ENCODE data around the gene COL8A2. TPM values are rescaled to one million over a fixed set of nuclear protein-coding genes. Genes with fewer than 3 reads are reported as not detected.

COL8A2 gene
- total RNA-seq, 2 experiments from 2014 or later, result not detected

DNA sequence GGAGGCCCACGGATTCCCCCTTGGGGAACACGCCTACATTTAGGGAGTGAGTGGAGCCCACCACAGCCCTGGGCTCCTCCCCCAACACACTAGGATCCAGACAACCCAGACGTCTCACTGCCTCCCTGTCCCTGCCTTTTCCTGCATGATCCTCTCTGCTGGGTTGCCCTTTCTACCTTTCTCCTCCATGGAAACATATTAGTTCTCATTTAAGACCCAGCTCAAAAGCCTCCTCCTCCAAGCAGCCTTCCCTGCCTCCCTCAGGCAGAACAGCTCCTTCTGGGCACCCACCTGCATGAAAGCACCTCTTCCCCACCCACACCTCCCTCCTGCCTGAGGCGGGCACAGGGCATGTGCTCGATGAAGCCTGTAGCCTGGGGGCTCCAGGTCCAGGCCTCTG is 10.7 kb downstream of the COL8A2 start:
- DNase-seq (no peak), ATAC-seq (no peak)
- Mint-ChIP-seq H3K4me1 (peaks cover 18% of the 10 kb centered on the region), H3K9me3 (ENCODE audit: low read depth) (no peaks in the 10 kb centered on the region), H3K27me3 (no peaks in the 10 kb centered on the region), H3K27ac (no peak overlapping the region), H3K36me3 (no peaks in the 10 kb centered on the region), H3K4me3 (no peak overlapping the region)
- CTCF ChIA-PET, result interaction anchor here (1.0 to 1.2 kb wide), 2 partner anchors 14 to 20 kb away, joined by 3 read pairs; no protein-coding TSS in a partner anchor

DNA sequence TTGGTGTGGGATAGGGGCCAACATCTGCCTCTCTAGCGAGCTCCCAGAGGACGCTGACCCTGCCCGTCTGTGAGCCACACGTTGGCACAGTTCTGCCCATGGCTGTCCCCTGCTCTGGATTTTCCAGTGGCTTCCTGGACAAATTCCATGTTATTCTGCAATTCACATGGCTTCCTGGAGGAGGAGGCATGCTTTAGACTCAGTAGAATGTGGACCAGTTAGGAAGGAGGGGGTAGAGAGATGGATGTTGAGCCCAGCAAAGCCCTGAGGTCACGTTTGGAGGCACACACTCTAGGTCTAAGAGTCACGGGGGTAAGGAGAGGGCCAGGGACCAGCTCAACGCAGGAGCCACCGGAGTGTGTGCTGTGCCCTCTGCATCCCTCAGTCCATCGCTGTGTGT is 12.2 kb downstream of the COL8A2 start:
- DNase-seq (no peak), ATAC-seq (no peak)
- H3K27me3 Mint-ChIP-seq, result no peaks in the 10 kb centered on the region
- H3K4me1 Mint-ChIP-seq, result peaks cover 32% of the 10 kb centered on the region
- no peak overlapping the region for H3K4me3 Mint-ChIP-seq
- CTCF ChIA-PET, result interaction anchor here (1.3 kb wide), 1 partner anchor 22 kb away, joined by 5 read pairs; no protein-coding TSS in a partner anchor
- H3K9me3 Mint-ChIP-seq (ENCODE audit: low read depth), result no peaks in the 10 kb centered on the region
- no peak overlapping the region for H3K27ac Mint-ChIP-seq
- H3K36me3 Mint-ChIP-seq, result no peaks in the 10 kb centered on the region

DNA sequence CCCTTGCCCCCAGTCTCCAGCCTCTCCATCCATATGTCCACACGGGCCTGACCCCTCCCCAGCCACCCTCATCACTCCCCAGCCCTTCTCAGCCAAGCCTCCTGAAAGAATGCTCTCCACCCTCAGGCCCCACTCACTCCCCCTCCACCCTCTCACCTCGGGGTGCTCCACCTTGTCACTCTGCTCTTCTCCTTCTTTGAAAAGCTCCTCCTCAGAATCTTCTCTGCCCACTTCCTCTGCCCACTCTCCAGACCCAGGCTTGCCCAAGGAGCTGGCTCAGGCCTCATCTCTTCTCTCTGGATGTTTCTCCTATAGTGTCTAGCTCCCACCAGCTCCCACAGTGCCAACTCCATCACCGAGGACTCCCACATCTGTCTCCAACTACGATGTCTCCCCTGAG is 13.9 kb downstream of the COL8A2 start:
- H3K27me3 Mint-ChIP-seq, result no peaks in the 10 kb centered on the region
- DNase-seq (no peak), ATAC-seq (no peak)
- H3K36me3 Mint-ChIP-seq, result no peaks in the 10 kb centered on the region
- H3K4me3 Mint-ChIP-seq, result no peak overlapping the region
- no peak overlapping the region for H3K27ac Mint-ChIP-seq
- no peaks in the 10 kb centered on the region for H3K9me3 Mint-ChIP-seq (ENCODE audit: low read depth)
- CTCF ChIA-PET, result interaction anchor here (1.9 to 4.1 kb wide), 2 partner anchors 23 to 77 kb away, joined by 4 to 34 read pairs; no protein-coding TSS in a partner anchor
- peaks cover 32% of the 10 kb centered on the region for H3K4me1 Mint-ChIP-seq

DNA sequence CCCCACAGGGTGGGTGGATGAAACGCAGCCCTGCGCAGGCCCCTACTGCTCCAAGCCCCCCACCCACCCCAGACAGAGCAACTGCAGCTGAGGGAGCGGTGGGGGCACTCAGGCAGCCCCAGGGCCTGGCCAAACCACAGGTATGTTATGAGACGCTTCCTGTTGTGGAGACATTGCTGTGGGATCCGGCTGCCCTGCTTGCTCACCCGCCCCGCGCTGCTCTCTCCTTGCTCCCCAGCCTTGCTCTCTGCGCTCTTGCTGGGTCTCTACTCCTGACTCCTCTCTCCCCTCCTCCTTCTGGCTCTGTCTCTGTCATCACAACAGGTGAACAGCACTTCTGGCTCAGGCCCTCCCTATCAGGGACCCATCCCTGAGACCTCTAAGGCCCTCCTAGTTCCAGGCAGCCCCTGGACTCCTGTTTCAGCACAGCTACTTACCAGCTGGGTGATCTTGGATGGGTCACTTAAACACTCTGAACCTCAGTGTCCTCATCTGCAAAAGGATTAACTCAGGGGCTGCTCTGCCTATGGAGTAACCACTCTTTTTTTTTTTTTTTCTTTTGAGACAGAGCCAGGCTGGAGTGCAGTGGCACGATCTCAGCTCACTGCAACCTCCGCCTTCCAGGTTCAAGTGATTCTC is 15.9 kb downstream of the COL8A2 start:
- Mint-ChIP-seq H3K4me3 (no peak overlapping the region), H3K27me3 (no peaks in the 10 kb centered on the region), H3K9me3 (ENCODE audit: low read depth) (no peaks in the 10 kb centered on the region), H3K27ac (peak overlapping the region; percentile 76), H3K36me3 (no peaks in the 10 kb centered on the region), H3K4me1 (peaks cover 32% of the 10 kb centered on the region)
- CTCF ChIA-PET, result interaction anchor here (0.7 to 4.1 kb wide), 5 partner anchors 9 to 79 kb away, joined by 3 to 34 read pairs (median 3); partner anchors contain the start of gene TRAPPC3
- DNase-seq (peak; percentile 85), ATAC-seq (peak; percentile 97)

DNA sequence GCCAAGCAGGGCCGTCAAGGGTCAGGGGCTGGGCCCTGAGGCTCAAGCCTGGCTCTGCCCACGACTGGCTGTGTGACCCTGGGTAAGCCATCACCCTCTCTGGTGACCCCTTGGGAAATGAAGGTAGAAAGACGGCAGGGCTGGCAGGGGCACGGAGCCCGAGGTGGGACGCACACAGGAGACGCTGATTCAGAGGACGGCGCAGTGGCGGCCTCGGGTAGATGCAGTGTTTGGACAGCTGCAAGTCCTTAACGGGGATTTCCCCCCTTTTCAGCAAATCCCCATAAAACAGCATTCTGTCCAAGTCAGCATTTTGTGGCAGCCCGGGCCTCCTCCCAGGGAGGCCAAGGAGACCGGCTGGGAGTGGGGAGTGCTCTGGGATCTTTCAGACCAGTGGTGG is 16.7 kb downstream of the COL8A2 start:
- peak overlapping the region; percentile 64 for H3K27ac Mint-ChIP-seq
- CTCF ChIA-PET, result interaction anchor here (1.0 to 4.1 kb wide), 4 partner anchors 10 to 79 kb away, joined by 3 to 34 read pairs (median 4); partner anchors contain the start of gene TRAPPC3
- no peak overlapping the region for H3K4me3 Mint-ChIP-seq
- H3K36me3 Mint-ChIP-seq, result no peaks in the 10 kb centered on the region
- DNase-seq (no peak), ATAC-seq (no peak)
- no peaks in the 10 kb centered on the region for H3K9me3 Mint-ChIP-seq (ENCODE audit: low read depth)
- no peaks in the 10 kb centered on the region for H3K27me3 Mint-ChIP-seq
- peaks cover 32% of the 10 kb centered on the region for H3K4me1 Mint-ChIP-seq

DNA sequence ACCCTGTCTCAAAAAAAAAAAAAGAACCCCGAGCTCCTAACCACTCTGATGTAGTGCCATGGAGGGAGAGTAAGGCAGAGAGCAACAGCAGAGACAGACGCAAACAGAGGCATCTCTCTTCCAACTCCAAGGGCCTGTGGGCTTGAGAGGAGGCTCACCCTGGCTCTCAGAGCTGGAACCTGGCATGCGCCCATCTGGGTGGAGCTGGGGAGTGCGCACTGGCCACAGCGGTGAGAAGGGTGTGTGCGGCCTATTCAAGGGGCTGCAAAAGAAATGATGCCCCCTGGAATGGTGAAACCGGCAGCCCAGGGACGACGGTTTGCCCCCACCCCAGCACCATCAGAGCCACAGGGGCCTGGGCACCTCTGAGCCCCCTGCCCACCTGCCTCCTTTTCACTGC is 17.6 kb downstream of the COL8A2 start:
- H3K27me3 Mint-ChIP-seq, result no peaks in the 10 kb centered on the region
- no peak overlapping the region for H3K27ac Mint-ChIP-seq
- no peak overlapping the region for H3K4me3 Mint-ChIP-seq
- DNase-seq, result no peak
- no peaks in the 10 kb centered on the region for H3K9me3 Mint-ChIP-seq (ENCODE audit: low read depth)
- ATAC-seq, result no peak
- CTCF ChIA-PET, result interaction anchor here (0.9 to 17.9 kb wide), 3 partner anchors 26 to 216 kb away, joined by 3 to 307 read pairs (median 4); partner anchors contain the start of gene TRAPPC3
- H3K36me3 Mint-ChIP-seq, result no peaks in the 10 kb centered on the region
- H3K4me1 Mint-ChIP-seq, result peaks cover 32% of the 10 kb centered on the region

DNA sequence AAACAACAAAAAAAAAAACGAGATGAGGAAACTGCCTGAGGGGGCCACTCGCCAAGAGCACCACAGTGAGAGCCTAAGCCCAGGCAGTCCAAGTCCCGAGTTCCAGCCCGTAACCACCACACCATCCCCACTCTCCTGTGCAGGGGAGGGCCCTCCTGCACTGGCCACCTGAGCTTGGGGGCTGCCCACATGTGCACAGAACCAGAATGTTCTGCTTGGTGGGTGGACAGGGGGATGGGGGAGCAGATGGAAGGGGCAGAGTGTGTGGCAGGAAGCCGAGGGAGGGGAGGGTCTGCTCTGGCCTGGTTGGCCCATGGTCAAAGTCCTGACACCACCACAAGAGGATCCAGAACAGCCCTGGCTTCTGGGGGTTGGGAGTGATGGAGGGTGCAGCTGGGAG is 18.8 kb downstream of the COL8A2 start:
- Mint-ChIP-seq H3K4me3 (no peak overlapping the region), H3K4me1 (peaks cover 24% of the 10 kb centered on the region), H3K9me3 (ENCODE audit: low read depth) (no peaks in the 10 kb centered on the region), H3K27ac (no peak overlapping the region), H3K36me3 (no peaks in the 10 kb centered on the region), H3K27me3 (no peaks in the 10 kb centered on the region)
- DNase-seq, result no peak
- CTCF ChIA-PET, result interaction anchor here (1.0 to 17.9 kb wide), 4 partner anchors 11 to 43 kb away, joined by 3 to 307 read pairs (median 4); partner anchors contain the start of gene TRAPPC3
- ATAC-seq, result no peak

DNA sequence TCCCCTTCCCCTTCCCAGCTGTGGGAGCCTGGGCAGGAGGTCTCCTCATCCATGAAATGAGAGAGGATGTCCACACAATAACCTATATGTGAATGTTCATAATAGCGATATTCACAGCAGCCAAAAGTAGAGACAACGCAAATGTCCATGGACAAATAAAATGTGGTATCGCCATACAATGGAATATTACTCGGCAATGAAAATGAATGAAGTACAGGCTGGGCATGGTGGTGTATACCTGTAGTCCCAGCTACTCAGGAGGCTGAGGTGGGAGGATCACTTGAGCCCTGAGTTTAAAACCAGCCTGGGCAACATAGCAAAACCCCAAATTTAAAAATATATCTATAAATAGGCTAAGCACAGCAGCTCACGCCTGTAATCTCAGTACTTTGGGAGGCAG is 23.5 kb downstream of the COL8A2 start:
- DNase-seq, result no peak
- H3K4me1 Mint-ChIP-seq, result peaks cover 4% of the 10 kb centered on the region
- no peaks in the 10 kb centered on the region for H3K9me3 Mint-ChIP-seq (ENCODE audit: low read depth)
- no peaks in the 10 kb centered on the region for H3K36me3 Mint-ChIP-seq
- H3K27me3 Mint-ChIP-seq, result no peaks in the 10 kb centered on the region
- no peak for ATAC-seq
- CTCF ChIA-PET, result interaction anchor here (1.5 to 17.9 kb wide), 5 partner anchors 11 to 284 kb away, joined by 3 to 307 read pairs (median 11); partner anchors contain the start of genes STK40 and TRAPPC3
- no peak overlapping the region for H3K27ac Mint-ChIP-seq
- no peak overlapping the region for H3K4me3 Mint-ChIP-seq

DNA sequence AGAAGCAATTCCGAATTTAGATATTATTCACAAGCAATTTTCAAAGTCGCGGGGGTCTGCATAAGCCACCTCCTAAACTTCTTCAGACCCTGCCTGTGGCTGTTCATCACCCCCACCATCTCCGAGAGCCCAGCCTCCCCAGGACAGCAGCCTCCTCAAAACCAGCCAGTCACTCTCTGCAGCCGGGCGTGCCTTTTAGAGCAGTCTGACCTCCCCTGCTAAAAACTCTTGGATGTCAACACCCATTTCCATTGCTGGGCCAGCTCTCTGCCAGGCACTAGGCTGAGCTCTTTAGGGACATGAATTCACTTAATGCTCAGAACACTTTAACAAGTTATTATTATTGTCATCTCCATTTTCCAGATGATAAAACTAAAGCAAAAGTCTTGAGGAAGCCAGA is 24.6 kb downstream of the COL8A2 start:
- Mint-ChIP-seq H3K4me3 (no peak overlapping the region), H3K27ac (no peak overlapping the region), H3K27me3 (no peaks in the 10 kb centered on the region), H3K36me3 (peaks cover 3% of the 10 kb centered on the region), H3K4me1 (peaks cover 4% of the 10 kb centered on the region), H3K9me3 (ENCODE audit: low read depth) (no peaks in the 10 kb centered on the region)
- CTCF ChIA-PET, result interaction anchor here (0.7 to 17.9 kb wide), 17 partner anchors 9 to 322 kb away, joined by 3 to 307 read pairs (median 4); partner anchors contain the start of genes ADPRS and TRAPPC3
- ATAC-seq (no peak), DNase-seq (no peak)

DNA sequence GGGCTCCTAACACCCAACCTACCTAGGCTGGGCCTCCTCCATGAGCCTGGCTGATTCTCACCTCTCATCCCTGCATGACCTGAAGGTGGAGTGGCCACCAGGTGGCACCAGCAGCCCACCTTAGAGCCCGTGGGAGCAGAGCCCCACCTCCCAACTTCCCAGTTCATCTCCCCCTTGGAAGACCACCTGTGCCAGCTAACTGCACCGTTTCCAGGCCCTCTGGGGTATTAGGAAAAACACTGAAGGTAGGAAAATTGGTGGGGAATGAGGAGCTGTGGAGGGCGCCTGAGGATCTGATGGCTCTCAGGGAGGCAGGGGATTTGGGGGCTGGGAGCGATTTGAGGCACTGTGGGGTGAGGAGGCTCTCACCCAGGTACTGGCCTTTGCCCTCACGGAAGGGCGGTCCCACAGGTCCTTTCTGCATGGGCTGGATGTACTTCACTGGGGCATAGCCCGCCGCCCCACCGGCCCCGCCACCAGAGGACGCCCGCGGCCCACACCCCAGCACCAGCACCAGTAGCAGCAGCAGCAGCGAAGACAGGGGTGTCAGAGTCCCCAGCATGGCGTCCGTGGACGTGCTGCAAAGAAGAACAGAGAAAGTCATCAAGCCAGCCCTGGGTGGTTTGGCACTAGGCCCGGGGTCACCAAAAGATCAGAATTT is 25.2 kb downstream of the COL8A2 start:
- peaks cover 3% of the 10 kb centered on the region for H3K36me3 Mint-ChIP-seq
- peak; percentile 85 for DNase-seq
- CTCF ChIA-PET, result interaction anchor here (0.7 to 17.9 kb wide), 17 partner anchors 9 to 322 kb away, joined by 3 to 307 read pairs (median 4); partner anchors contain the start of genes ADPRS and TRAPPC3
- no peak overlapping the region for H3K4me3 Mint-ChIP-seq
- H3K27me3 Mint-ChIP-seq, result no peaks in the 10 kb centered on the region
- H3K27ac Mint-ChIP-seq, result no peak overlapping the region
- H3K9me3 Mint-ChIP-seq (ENCODE audit: low read depth), result no peaks in the 10 kb centered on the region
- H3K4me1 Mint-ChIP-seq, result peaks cover 4% of the 10 kb centered on the region
- peak; percentile 93 for ATAC-seq

DNA sequence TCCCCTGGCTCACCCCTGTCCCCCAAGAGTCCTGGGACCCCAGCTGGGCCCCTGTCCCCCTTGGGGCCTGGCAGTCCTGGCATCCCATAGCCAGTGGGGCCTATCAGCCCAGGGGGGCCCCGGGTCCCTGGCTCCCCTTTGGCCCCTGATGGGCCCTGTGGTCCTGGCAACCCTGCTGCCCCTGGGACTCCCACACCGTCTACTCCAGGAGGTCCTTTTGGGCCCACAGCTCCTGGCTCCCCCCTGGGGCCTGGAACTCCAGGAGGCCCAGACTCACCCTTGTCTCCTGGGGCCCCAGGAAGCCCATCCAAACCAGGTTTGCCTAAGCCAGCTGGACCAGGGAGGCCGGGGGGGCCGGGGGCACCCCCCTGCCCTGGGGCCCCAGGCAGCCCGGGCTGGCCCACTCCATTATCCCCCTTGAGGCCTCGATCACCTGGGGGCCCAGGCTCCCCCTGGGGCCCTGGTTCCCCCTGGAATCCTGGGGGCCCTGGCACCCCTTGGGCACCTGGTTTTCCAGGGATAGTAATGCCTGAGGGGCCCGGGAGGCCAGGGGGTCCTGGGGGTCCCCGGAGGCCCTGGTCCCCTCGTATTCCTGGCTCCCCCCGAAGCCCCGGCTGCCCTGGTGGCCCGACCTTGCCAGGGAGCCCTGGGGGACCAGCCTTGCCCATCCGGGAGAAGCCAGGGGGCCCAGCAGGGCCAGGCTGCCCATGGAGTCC is 26.2 kb downstream of the COL8A2 start:
- Mint-ChIP-seq H3K9me3 (ENCODE audit: low read depth) (no peaks in the 10 kb centered on the region), H3K4me1 (peaks cover 4% of the 10 kb centered on the region), H3K4me3 (no peak overlapping the region), H3K27me3 (no peaks in the 10 kb centered on the region), H3K36me3 (peaks cover 5% of the 10 kb centered on the region), H3K27ac (no peak overlapping the region)
- DNase-seq (no peak), ATAC-seq (no peak)
- CTCF ChIA-PET, result interaction anchor here (1.6 to 17.9 kb wide), 3 partner anchors 34 to 187 kb away, joined by 7 to 307 read pairs (median 9); partner anchors contain the start of gene TRAPPC3

DNA sequence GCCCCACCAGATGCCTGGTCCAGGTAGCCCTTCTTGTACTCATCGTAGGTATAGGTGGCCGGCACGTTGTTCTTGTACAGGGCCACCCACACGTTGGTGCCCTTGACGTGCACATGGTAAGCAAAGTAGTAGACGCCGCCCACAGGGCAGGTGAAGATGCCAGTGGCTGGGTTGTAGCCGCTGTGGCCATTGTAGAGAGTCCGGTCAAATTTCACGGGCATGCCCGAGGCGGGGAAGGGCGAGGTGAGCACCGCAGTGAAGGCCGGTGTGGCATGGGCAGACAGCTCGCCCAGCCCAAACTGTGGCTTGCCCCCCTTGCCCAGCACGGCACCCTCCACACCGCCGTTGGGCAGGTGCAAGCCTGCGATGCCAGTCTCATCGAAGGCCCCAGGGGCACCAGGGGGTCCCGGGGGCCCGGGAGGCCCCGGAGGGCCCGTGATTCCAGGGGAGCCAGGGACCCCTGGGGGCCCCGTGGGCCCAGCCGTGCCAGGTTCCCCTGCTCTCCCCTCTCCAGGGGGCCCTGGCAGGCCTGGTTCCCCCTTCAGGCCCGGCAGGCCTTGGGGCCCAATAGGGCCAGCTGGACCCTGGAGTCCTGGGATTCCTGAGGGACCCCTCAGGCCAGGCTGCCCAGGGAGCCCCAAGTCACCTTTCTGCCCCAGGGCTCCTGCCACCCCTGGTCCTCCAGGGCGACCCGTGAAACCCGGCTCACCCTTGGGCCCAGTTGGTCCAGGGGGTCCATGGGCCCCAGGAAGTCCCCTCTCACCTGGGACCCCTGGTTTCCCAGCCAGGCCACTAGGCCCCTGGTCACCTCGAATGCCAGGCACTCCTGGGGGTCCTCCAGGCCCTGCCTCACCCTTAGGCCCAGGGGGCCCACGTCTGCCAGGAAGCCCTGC is 27.1 kb downstream of the COL8A2 start:
- Mint-ChIP-seq H3K27me3 (no peaks in the 10 kb centered on the region), H3K36me3 (peaks cover 9% of the 10 kb centered on the region), H3K4me1 (peaks cover 4% of the 10 kb centered on the region), H3K9me3 (ENCODE audit: low read depth) (no peaks in the 10 kb centered on the region), H3K27ac (no peak overlapping the region), H3K4me3 (no peak overlapping the region)
- no peak for ATAC-seq
- DNase-seq, result no peak
- CTCF ChIA-PET, result interaction anchor here (0.8 to 17.9 kb wide), 5 partner anchors 35 to 209 kb away, joined by 3 to 307 read pairs (median 5); partner anchors contain the start of gene TRAPPC3

Measured in activated CD8-positive, alpha-beta memory T cell treated with anti-CD3 and anti-CD28 coated beads, Interleukin-2, amount 10 ng/mL, durations not matched to agents 7 days and 5 days (primary cell).